Activated T-helper 1 cell treated with anti-CD3 and anti-CD28 coated beads, Interleukin-2, amount 50 U/mL, for 16 hours (primary cell): Measurements from ENCODE around the gene C14orf180.

ENCODE experiments used
- DNase-seq, 2 donors: peaks; one replicate each; pipeline ENCODE4 v3.0.0-alpha.2; 2020; ENCODE audit warnings: low read depth in 1 of 2, low spot score in 1 of 2

Gene C14orf180

GRCh38 chr14:104592292-104592672 lies 12.7 kb downstream of the C14orf180 start:
- DNase-seq: no peak

DNA sequence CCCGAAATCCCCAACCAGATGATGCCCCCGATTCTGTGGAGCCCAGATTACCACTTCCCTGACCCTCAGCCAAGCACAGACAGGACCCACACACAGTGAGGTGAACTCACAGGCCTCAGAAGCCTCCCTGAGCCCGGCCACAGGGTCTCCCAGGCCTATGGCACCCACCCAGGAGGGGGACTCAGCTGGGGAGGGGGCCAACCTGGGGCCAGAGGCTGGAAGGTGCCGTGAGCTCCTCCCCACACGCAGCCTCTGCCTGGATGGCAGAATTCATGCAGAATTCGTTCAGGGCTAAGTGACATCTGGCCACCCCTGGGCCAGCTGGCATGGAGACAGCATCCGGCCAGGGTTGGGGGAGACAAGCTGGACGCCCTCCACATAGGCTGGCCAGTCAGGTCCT lies 13.2 kb downstream of the C14orf180 start:
- no peak for DNase-seq

DNA sequence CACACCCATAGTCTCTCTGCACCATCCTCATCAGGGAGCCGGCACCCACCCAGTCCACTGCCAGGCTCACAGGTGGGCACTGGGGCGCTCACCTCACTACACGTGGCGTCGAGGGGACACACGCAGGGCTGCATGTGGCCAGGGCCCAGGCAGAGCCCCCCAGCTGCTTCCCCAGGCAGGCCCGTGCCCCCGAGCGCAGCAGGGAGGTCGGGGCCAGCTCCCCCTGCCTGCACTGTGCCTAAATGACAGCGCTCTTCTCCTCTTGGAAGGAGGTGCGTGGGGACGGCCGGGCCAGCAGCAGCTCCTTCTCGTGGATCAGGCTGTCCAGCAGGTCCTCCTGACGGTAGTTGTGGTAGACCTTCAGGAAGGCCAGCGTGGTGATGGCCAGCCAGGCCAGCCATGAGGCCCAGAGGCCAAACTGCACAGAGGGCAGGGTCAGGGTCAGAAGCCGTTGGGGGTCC lies 13.7 kb downstream of the C14orf180 start:
- no peak for DNase-seq

DNA sequence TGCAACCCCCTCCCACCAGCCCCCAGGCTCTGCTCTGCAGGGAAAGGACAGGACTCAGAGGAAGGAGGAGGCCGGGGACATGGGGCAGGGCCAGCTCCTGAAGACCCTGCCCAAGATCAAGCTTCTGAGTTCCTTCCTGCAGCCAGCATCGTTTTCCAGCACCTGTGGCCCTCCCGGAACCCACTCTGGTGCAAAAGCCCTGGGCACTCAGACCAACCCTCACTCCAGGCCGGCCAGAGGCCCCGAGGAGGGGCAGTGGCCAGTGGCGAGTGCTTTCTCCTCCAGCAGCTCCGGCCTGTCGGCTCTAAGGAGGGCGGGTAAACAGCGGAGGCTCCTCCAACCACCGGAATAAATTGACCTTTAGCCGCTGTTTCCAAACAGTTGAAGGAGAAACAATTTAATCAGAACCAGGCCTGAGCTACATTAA lies 14.2 kb downstream of the C14orf180 start:
- no peak for DNase-seq

- no peak for DNase-seq
These were observed 14.9 kb downstream of the C14orf180 start for GRCh38 chr14:104594310-104595046.

- DNase-seq: no peak
These were observed 15.6 kb downstream of the C14orf180 start for GRCh38 chr14:104595116-104595675.

GRCh38 chr14:104595911-104596450 lies 16.4 kb downstream of the C14orf180 start:
- no peak for DNase-seq

- DNase-seq: no peak
These were observed 16.9 kb downstream of the C14orf180 start for GRCh38 chr14:104596451-104596918.

DNA sequence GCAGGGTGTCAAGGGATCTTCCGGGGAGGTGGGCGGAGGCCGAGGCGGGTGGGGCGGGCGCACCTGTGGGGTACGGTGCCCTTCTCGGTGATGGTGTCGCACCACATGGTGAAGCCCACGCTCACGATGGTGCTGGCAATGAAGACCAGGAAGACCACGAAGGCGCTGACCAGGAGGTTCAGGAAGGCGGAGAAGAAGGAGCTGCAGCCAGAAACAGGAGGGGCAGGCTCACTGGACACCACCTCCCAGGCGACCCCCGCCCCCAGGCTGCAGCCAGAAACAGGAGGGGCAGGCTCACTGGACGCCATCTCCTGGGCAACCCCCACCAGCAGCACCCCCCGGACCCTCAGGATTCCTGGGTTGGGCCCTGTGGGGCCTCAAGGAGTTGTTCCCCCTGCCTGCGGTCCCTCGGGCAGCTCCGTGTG lies 17.4 kb downstream of the C14orf180 start:
- DNase-seq: no peak

- no peak for DNase-seq
These were observed 18.0 kb downstream of the C14orf180 start for GRCh38 chr14:104597576-104597975.

GRCh38 chr14:104598039-104598909 lies 18.7 kb downstream of the C14orf180 start:
- DNase-seq: no peak

GRCh38 chr14:104598910-104599273 lies 19.3 kb downstream of the C14orf180 start:
- no peak for DNase-seq

DNA sequence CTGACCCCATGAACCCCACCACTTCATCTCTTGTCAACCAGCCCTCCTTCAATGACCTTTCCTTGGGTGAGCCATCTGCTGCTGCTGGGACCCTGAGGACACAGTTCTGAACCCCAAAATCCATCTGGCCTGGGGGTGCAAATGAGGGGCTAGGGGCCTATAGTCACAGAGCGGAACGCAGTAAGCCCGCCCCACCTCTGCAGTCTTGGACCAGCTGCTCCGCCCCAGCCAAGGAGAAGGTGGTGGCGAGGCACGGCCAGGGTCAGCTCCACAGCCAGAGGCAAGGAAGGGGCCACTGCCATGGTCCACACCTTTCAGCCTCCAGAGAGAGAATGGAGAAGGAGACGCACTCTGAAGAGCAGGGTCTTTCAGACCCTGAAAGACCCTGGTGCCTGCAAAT lies 19.9 kb downstream of the C14orf180 start:
- no peak for DNase-seq

GRCh38 chr14:104600141-104600643 lies 20.6 kb downstream of the C14orf180 start:
- no peak for DNase-seq

DNA sequence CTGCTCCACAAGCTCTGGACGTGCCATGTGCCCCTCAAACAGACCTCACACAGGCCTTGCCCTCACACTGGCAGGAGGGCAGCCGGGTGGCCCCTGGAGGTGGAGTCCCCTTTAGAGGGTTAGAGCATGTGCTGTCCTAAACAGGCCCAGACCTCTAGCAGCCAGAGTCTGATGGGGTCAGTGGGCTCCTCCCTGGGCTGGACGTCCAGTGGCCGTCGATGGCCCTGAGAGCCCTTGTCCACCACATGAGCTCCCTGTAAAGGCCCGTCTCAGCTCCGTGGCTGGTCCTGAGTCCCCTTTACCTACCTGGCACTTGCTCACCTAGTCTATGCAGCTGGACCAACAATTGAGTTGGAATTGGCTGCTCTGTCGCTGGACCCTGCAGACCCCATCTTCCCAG lies 21.2 kb downstream of the C14orf180 start:
- no peak for DNase-seq

DNA sequence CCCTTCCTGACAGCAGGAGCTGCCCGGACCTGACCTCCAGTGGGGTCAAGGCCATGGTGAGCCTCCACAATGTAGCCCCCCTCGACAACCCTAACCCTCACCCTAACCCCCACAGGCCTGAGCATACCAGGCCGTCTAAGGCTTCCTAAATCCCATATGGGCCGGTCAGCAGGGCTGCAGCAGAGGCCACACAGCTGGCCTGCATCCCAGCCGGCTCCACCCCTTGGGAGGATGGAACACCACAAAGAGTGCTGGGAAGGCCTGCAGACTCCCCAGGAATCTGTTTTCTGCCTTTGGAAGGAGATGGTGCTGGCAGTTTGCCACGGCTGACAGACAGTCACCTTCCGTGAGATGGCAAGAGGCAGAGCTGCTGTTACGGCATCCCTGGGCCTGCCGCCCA lies 22.2 kb downstream of the C14orf180 start:
- no peak for DNase-seq

DNA sequence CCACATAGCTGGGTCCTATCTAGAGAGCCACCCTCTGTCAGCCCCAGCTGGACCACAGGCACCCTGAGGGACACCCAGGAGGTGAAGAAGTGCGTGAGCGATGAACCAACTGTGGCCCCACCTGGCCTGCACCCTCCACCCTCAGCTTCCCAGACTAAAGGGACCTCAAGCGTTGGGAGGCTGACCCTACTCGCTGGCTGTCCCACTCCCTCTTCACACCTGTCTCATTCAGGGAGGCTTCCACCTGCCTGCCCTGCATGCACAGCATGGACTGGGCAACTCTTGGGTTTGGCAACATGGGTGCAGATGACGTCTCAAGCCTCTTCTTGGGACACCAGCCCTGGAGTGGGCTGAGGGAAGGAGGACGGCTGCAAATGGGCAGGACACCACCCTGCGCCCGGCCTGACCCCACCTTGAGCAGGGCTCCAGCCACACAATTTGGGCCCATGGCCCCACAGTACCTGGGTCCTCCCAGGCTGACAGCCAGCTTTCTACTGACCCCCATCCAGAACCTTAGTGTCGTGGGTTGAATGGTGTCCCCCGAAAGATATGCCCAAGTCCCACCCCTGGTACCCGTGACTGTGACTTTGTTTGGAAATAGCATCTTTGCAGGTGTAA lies 22.9 kb downstream of the C14orf180 start:
- no peak for DNase-seq

GRCh38 chr14:104602933-104603325 lies 23.4 kb downstream of the C14orf180 start:
- no peak for DNase-seq

DNA sequence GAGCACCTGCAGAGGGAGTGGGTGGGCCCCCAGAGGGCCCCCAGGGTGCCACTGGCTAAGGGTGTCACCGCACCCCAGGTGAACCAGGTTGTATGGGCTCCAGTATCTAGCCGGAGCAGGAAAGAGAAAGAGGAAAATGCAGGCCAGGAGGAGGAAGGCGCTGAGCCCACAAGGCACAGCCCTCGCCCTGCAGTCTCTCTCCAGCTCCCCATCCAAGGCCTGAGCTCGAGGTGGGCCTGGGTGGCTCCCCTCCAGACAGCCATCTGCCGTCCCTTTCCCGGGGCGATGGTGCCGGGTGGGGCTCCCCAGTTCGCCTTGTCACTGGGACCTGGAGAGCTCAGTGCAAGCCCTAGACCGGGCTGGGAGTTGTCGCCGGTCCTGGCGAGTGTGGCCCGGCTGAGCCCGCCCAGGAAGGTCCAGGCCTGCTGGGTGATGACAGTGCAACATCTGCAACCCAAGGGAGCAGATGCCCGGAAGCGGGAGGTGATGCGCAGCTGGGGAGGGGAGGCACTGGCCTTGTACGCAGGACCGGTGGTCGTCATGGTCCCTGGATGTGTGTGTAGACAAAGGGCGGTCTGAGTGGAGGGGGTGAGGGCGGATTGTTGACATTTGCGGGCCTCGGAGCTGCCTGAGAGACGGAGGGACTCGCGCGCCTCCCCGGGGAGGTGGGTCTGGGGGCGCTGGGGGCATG lies 24.3 kb downstream of the C14orf180 start:
- no peak for DNase-seq
